ENCODE measurements around the gene SPTLC2.

SPTLC2 gene

DNA sequence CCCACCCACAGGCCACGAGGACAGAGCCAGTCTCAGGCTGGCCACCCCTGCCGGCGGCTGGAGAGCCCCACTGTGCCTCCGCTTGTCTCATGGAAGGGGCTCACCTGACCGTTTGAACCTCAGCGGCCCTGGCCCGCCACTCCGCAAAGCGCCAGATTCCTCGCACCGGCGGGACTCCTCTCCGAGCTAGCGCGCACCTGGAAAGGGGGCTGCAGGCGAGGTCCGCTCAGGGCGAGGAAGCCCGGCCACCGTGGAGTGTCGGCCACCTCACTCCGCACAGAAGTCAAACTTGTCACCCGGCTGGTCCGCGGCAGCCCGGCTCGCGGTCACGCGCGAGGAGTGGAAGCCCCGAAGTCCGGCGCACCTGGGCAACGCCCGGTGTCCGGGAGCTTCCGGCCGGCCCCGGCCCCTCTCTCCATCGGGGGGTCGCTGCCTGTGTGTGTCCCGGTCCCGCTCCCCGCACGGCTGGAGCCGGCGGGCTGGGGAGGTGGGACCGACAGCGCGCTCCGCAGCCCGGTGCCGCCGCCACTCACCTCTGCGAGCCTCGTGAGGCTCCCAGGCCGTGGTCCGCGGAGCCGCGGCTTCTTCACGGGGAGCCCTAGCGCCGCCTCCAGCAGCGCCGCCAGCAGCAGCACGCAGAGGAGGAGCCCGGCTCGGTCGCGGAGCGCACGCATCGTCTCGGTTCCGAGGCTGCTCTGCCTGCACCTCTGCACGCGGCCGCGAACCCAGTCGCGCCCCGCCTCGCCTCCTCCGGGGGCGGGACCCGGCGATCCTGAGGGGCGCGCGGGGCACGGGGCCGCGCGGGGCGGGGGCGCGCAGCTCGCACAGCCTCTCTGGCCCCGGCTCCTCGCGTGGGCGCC is 118.1 kb downstream of the SPTLC2 start, which contains the start of gene ISM2:
Gene ISM2 (minus strand): TSS at position 697 of the 860 bp plus-strand sequence. CDS start 23 bp downstream, at position 674.
- peak; percentile 18 for DNase-seq

GRCh38 chr14:77495334-77495733 is 121.1 kb downstream of the SPTLC2 start:
- DNase-seq = no peak

- DNase-seq = no peak
These were observed 125.4 kb downstream of the SPTLC2 start for GRCh38 chr14:77491056-77491455.

DNA sequence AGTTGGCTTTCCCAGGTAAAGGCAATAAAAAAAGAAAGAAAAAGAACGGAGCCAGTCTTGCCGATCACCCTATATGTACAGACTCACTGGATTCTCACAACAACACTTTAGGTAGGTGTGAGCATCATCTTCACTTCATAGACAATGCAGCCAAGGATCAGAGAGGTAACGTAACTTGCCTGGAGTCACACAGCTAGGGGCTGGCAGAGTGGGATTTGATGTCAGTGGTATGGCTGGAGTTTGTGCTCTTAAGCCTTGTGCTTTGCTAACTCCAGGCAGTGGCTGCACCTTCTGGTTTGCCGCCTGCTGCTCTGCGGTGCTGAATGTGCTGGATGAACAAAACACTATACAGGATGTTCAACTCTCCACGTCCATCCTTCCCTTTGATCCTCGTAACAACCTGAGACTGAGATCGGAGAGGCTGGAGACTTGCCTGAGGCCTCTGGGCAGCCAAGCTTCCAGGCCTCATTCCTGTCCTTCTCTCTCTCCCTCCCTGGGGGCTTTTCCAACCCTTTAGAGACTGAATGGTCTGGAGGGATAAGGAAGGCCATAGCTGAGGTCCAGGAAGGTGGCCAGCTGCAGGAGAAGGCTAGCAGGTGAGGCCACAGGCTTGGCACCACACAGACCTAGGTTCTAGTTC is 126.0 kb downstream of the SPTLC2 start:
- DNase-seq = no peak

GRCh38 chr14:77489041-77489440 is 127.4 kb downstream of the SPTLC2 start:
- no peak for DNase-seq

- no peak for DNase-seq
These were observed 127.9 kb downstream of the SPTLC2 start for GRCh38 chr14:77488558-77488957.

DNA sequence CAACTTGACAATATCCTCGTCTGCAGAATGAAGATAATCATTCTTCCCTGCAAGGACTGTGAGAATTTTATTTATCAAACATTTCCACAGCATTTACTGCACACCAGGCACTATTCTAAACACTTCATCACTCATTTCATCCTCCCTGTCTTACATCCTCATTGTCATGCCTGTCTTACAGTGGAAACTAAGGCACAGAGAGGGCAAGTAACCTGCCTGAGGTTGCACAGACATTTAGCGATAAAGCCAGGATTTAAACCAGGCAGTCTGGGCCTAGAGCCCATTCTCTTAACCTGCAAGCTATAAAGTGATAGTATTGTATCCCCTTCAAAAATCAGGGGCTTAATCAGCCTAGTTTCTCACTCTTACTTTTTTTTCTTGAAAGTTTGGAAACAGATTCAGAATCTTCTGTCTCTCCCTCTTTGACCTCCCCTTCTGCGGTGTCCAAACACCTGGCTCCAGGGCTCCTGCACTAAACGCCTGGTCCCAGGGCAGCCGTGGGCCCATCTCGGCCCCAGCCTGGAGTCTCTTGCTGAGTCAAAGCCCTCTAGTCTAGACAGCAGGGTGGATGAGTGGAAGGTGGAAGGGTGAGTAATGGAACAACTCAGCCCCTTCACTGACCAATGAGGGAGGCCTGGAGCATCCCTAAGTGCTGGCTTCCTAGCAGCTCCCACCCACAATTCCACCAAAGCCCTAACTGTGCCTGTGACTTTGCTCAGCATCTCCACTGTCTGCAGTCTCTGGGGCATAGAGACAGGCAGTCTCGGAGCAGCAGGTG is 130.3 kb downstream of the SPTLC2 start:
- DNase-seq = no peak

DNA sequence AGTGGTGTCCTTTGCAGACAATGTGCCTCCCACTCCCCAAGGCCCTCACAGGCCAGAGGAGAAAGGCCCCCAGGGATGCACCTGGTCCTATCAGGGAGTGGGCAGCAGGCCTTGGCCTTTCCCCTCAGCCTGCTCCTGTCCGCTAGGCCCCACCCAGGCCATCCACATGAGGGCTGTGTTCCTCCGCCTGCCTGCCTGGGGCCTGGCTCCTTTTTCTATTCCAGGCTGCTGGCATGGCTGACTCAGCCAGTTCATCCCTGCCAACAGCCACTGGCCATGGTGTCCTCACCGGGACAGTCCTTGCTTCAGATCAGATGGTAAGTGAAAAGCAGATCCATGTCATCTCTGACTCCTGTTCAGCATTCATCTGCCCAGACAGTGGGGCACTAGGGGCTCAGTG is 131.2 kb downstream of the SPTLC2 start:
- DNase-seq = no peak

GRCh38 chr14:77482422-77482821 is 134.0 kb downstream of the SPTLC2 start:
- DNase-seq = no peak

DNA sequence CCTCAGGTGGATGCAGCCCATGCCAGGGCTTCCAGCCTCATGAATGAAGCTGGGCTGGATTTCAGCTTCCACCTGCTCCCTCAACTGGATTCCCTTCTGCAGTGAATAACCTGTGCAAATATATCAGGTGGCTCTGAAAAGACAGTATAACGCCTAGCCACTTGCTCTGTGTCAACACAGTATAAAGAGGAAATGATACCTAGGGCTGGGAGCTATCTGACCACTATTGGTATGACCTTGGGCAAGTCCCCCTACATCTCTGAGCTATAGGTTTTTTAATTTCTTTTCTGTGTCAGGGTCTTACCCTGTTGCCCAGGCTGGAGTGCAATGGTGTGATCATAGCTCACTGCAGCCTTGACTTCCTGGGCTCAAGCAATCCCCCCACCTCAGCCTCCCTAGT is 137.6 kb downstream of the SPTLC2 start:
- DNase-seq = no peak

DNA sequence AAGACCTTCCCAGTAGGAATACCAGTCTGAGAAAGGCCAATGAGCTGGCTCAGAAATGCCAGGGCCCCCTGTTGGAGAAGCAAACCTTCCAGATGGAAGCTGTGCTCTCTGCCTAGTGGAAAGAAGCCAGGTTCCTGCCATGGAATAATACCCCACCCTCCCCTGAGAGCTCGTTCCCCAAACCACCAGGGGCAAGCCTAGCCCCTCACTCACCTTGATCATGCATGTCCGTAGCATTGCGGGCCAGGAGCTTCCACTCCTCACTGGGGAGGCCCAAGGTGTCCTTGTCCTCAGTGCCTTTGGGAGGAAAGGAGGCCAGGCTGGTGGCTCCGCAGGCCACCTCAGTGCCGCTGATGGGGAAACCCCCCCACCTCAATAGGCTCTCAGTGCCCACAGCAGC is 138.4 kb downstream of the SPTLC2 start:
- DNase-seq = no peak

DNA sequence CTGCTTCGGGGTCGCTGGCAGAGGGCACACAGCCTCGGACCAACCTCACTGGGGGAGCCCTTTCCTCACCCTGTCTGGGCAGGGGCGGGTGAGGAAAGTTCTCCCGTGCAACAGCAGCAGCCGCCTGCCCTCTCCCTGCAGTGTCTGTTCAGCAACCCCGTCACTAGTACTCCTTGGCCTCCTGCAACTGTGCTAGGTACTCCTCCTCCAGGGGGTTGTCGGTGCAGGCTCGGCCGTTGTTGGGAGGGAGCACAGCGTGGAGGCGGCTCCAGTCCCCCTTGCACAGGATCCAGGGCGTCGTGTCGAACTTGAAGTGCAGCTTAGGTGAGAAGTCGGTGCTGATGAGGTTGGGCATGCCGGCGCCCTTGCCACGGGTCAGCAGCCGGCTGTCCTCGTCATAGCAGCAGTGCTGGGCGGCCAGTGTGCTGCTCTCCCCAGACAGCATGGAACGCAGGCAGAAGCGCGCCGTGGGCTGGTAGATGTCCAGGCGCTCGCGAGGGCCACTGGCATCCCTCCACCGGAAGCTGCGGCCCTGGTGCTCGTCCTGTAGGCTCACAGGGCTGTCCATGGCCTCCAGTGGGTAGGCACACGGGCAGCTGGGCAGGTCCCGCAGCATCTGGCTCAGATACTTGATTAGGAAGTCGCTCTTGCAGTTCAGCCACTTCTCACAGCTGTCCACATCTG is 140.9 kb downstream of the SPTLC2 start:
- no peak for DNase-seq

GRCh38 chr14:77474479-77475177 is 141.8 kb downstream of the SPTLC2 start:
- no peak for DNase-seq

DNA sequence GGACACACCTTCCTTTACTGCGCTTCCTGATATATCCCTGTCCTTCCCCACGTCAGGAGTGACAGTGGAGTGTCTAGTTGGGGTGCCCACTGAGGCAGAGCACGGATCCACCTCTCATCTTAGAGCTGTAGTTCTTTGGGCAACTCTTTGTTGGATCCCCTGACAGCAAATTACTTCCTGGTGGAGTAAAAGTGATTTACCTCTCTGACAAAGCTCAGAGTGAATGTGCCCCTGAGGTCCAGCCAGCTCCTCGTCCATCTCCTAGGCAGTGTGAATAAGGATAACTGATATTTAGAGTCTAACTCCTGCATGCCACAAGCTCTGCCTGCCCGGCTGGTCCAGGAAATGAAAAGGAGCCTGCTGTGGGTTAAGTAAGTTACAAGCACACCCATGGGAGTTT is 142.5 kb downstream of the SPTLC2 start:
- no peak for DNase-seq

- no peak for DNase-seq
These were observed 146.1 kb downstream of the SPTLC2 start for GRCh38 chr14:77470224-77470870.

DNA sequence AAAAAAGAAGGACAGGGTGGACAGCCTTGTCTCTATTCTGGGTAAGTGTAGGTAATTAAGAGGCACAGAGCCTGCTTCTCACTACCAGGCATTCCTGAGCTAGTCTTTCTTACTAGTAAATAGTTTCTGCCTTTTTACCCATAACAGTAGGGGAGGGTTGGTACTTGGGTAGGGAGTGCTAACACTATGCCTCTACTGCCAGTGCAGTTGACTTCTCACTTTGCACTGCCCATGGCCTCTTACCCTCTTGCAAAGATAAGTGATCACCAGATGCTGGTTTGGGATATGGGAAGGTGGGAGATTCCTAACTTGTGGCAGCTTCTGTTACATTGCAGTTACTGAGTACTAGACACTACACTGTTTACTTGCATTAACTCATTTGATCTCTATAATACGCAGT is 146.9 kb downstream of the SPTLC2 start:
- DNase-seq = no peak

- no peak for DNase-seq
These were observed 147.4 kb downstream of the SPTLC2 start for GRCh38 chr14:77469067-77469505.

DNA sequence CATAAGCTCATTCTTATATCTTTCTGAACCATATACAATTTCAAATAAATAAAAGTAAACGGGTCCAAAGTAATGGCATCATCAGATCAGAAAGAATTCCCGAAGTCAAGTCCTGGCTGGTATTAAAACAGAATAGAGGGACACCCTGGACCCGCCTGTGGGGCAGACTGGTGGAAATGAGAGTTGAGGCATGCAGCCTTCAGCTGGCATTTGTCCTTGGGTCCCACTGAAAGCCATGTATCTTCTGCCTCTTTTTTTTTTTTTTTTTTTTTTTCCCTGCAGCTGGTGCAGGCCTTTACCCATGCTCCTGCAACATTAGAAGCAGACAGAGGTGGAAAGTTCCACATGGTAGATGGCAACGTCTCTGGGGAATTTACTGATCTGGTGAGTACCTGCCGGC is 148.6 kb downstream of the SPTLC2 start:
- DNase-seq = no peak

- DNase-seq = peak; percentile 29
These were observed 157.2 kb downstream of the SPTLC2 start for GRCh38 chr14:77459072-77459723.

GRCh38 chr14:77458249-77458950 is 158.0 kb downstream of the SPTLC2 start:
- DNase-seq = no peak
